ENCODE measurements around the gene KIF21A. TPM values are rescaled to one million over a fixed set of nuclear protein-coding genes. Genes with fewer than 3 reads are reported as not detected.

KIF21A gene
- total RNA-seq, 1 experiment from 2014 or later: 3.3 TPM

DNA sequence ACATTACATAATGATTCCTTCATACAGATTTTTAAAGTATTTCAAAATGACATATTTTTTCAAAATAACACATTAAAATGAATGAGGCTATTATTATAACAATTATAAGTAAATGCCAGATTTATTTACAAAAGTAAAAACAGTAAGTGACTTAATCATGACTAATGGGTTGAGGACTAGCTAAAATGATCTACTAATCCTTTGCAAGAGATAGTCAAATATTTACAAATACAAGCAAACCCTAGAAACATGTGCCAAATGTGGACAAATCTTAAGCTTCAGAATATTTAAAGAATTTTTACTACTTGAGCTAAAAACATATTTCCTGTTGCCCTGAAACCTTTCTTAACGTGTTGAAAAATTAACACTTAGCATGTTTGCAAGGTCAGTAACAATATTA is 74.8 kb downstream of the KIF21A start:
- Histone ChIP-seq H3K4me3 (ENCODE audit: low read depth, low read length, poor library complexity, severe bottlenecking) (no peak overlapping the region), H3K36me3 (ENCODE audit: insufficient read depth, low read length, poor library complexity, severe bottlenecking) (no peaks in the 10 kb centered on the region), H3K9me3 (ENCODE audit: low read depth, low read length, poor library complexity, severe bottlenecking) (no peaks in the 10 kb centered on the region), H3K4me1 (ENCODE audit: insufficient read depth, low read length, poor library complexity, severe bottlenecking) (no peaks in the 10 kb centered on the region), H3K27ac (ENCODE audit: low read depth, low read length, poor library complexity, severe bottlenecking) (no peak overlapping the region), H3K27me3 (replicated peaks; ENCODE audit: insufficient read depth, low read depth, low read length, poor library complexity) (no peaks in the 10 kb centered on the region)
- BruUV-seq (replicated peaks): no TSS peak
- ChIA-PET CTCF (no interaction called here), POLR2A (ENCODE audit: low non-redundant PET) (interaction anchor here (0.7 kb wide), 1 partner anchor 309 kb away, joined by 4 read pairs; no protein-coding TSS in a partner anchor)
- TF ChIP-seq EZH2 (IDR thresholded peaks at IDR 0.05; ENCODE audit: borderline replicate concordance, low read depth, low read length, poor library complexity, severe bottlenecking) (no peak), CTCF (conservative IDR thresholded peaks at IDR 0.05; ENCODE audit: low read depth, low read length) (no peak)
- intact Hi-C loops (cut with micrococcal nuclease; ENCODE audit: unreplicated experiment): no loop called here
- DNase-seq (ENCODE audit: low spot score): no peak

DNA sequence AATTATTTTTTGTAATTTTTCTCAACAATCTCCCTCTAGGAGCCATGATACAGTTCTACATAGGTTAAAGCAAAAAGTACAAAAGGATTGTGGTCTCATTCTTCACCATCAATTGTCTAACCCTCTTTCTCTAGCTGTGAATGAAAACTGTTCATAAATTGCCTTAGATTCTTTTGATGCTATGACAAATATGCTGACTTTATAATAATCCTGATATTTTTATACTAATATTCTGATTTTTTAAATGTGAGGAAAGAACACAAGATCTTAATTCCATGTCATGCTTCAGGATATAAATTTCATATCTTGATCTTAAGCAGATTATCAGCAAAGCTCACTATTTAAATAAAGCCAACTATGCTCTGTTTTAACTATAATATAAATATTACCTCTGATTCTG is 75.4 kb downstream of the KIF21A start:
- no peak for TF ChIP-seq CTCF (conservative IDR thresholded peaks at IDR 0.05; ENCODE audit: low read depth, low read length)
- no peak for TF ChIP-seq EZH2 (IDR thresholded peaks at IDR 0.05; ENCODE audit: borderline replicate concordance, low read depth, low read length, poor library complexity, severe bottlenecking)

GRCh38 chr12:39365364-39366001 is 77.4 kb downstream of the KIF21A start:
- Histone ChIP-seq H3K36me3 (ENCODE audit: insufficient read depth, low read length, poor library complexity, severe bottlenecking) (no peaks in the 10 kb centered on the region), H3K27me3 (replicated peaks; ENCODE audit: insufficient read depth, low read depth, low read length, poor library complexity) (no peaks in the 10 kb centered on the region), H3K4me3 (ENCODE audit: low read depth, low read length, poor library complexity, severe bottlenecking) (no peak overlapping the region), H3K9me3 (ENCODE audit: low read depth, low read length, poor library complexity, severe bottlenecking) (no peaks in the 10 kb centered on the region), H3K4me1 (ENCODE audit: insufficient read depth, low read length, poor library complexity, severe bottlenecking) (no peaks in the 10 kb centered on the region), H3K27ac (ENCODE audit: low read depth, low read length, poor library complexity, severe bottlenecking) (no peak overlapping the region)
- DNase-seq (ENCODE audit: low spot score): no peak
- POLR2A ChIA-PET (ENCODE audit: low non-redundant PET): no interaction called here
- TF ChIP-seq EZH2 (IDR thresholded peaks at IDR 0.05; ENCODE audit: borderline replicate concordance, low read depth, low read length, poor library complexity, severe bottlenecking): no peak
- no peak; the same call in 1 of the 2 replicates for TF ChIP-seq CTCF (conservative IDR thresholded peaks at IDR 0.05; ENCODE audit: low read depth, low read length)
- no TSS peak for BruUV-seq (replicated peaks)
- intact Hi-C loops (cut with micrococcal nuclease; ENCODE audit: unreplicated experiment): no loop called here
- CTCF ChIA-PET: no interaction called here

More for the DNA sequence above, 75.4 kb downstream of the KIF21A start:
- Histone ChIP-seq H3K27ac (ENCODE audit: low read depth, low read length, poor library complexity, severe bottlenecking) (no peak overlapping the region), H3K9me3 (ENCODE audit: low read depth, low read length, poor library complexity, severe bottlenecking) (no peaks in the 10 kb centered on the region), H3K4me1 (ENCODE audit: insufficient read depth, low read length, poor library complexity, severe bottlenecking) (no peaks in the 10 kb centered on the region), H3K4me3 (ENCODE audit: low read depth, low read length, poor library complexity, severe bottlenecking) (no peak overlapping the region), H3K36me3 (ENCODE audit: insufficient read depth, low read length, poor library complexity, severe bottlenecking) (no peaks in the 10 kb centered on the region), H3K27me3 (replicated peaks; ENCODE audit: insufficient read depth, low read depth, low read length, poor library complexity) (no peaks in the 10 kb centered on the region)
- POLR2A ChIA-PET (ENCODE audit: low non-redundant PET): no interaction called here
- intact Hi-C loops (cut with micrococcal nuclease; ENCODE audit: unreplicated experiment): no loop called here
- no TSS peak for BruUV-seq (replicated peaks)
- no peak for DNase-seq (ENCODE audit: low spot score)
- CTCF ChIA-PET: no interaction called here
